Small intestine (tissue), 7 donors: Measurements from ENCODE around the gene SNAP23. TPM values are rescaled to one million over a fixed set of nuclear protein-coding genes. Genes with fewer than 3 reads are reported as not detected.

Source experiments
- DNase-seq, 2 donors: peaks; one replicate each; pipeline versions ENCODE4 v3.0.0 to v3.0.0-alpha.2; 2013
- FAIRE-seq: peaks from 2 replicates; lab custom pipeline; 2012; peaks lifted over from hg19 to GRCh38; lab: Jason Lieb, UNC
- H3K27ac ChIP-seq, 3 donors: one replicate each; pipeline ENCODE4 v1.5.1; 2013; ENCODE audit warnings: low read length in 2 of 3, mild to moderate bottlenecking in 2 of 3, control low read depth in 1 of 3, inconsistent platforms in 1 of 3, low read depth in 1 of 3, moderate library complexity in 1 of 3
- H3K27me3 ChIP-seq, 3 donors: one replicate each; pipeline ENCODE4 v1.6.1; 2013; ENCODE audit warnings: low read length in 3 of 3, inconsistent platforms in 1 of 3; ENCODE audit not compliant: control insufficient read depth in 3 of 3, insufficient read depth in 3 of 3
- H3K36me3 ChIP-seq, 3 donors: one replicate each; pipeline ENCODE4 v1.6.1; 2013; ENCODE audit warnings: low read length in 3 of 3, inconsistent platforms in 1 of 3, low read depth in 1 of 3, mild to moderate bottlenecking in 1 of 3, moderate library complexity in 1 of 3; ENCODE audit not compliant: control insufficient read depth in 3 of 3, insufficient read depth in 2 of 3
- H3K4me1 ChIP-seq, 3 donors: one replicate each; pipeline ENCODE4 v1.6.1; 2013; ENCODE audit warnings: low read length in 2 of 3, inconsistent platforms in 1 of 3, low read depth in 1 of 3, mild to moderate bottlenecking in 1 of 3, moderate library complexity in 1 of 3; ENCODE audit not compliant: control insufficient read depth in 3 of 3, insufficient read depth in 2 of 3
- H3K4me3 ChIP-seq, 3 donors: one replicate each; pipeline ENCODE4 v1.5.1; 2013; ENCODE audit warnings: low read length in 3 of 3, control low read depth in 1 of 3, inconsistent platforms in 1 of 3, low read depth in 1 of 3, mild to moderate bottlenecking in 1 of 3, moderate library complexity in 1 of 3
- H3K9me3 ChIP-seq, 2 donors: one replicate each; pipeline ENCODE4 v1.6.1; 2013; ENCODE audit warnings: low read depth in 1 of 2, low read length in 1 of 2; ENCODE audit not compliant: control insufficient read depth in 2 of 2, insufficient read depth in 1 of 2
- WGBS, 3 donors: extraction: QIAGEN DNeasy Blood & Tissue Kit; methylation state at CpG; one replicate each; pipeline ENCODE4 v1.1.7; 2013; 5-methylcytosine and 5-hydroxymethylcytosine counted together
- polyA plus RNA-seq, 4 donors: library from polyadenylated mRNA; stranded (reverse) in 3 of 4; unstranded in 1 of 4; fragments of 200-250 nt in 3 of 4; fragments of 120-200 nt in 1 of 4; gene quantifications; one replicate each; pipeline versions ENCODE4 v1.2.1 to v1.2.3, GENCODE V29; 2013
- donor health status: healthy with polysubstance abuse.
- donor health status: control.
- donor health status: control.
- donor health status: Bipolar disorder and iron deficiency.
- donor health status: healthy.

The SNAP23 gene
- polyA plus RNA-seq, 4 donors, result 39.6 to 163 (median 113) TPM

GRCh38 chr15:42456971-42457370, 38.5 kb upstream of the SNAP23 start:
- Histone ChIP-seq H3K4me3 (no peak overlapping the region), H3K27me3 (no peaks in the 10 kb centered on the region), H3K27ac (peak overlapping the region in 2 of 3 donors; percentile 50 to 90), H3K9me3 (no peaks in the 10 kb centered on the region), H3K36me3 (peaks cover 0 to 9% (median 4%) of the 10 kb centered on the region in 3 donors), H3K4me1 (peaks cover 0 to 3% (median 0%) of the 10 kb centered on the region in 3 donors)
- FAIRE-seq (no peak), DNase-seq (no peak)
- 50 to 76% (median 75%) methylated on average over 3 of the region's 3 CpGs for WGBS, 3 donors

- peak overlapping the region in 2 of 3 donors; percentile 50 to 90 for H3K27ac ChIP-seq
- no peak overlapping the region for H3K4me3 ChIP-seq
- H3K36me3 ChIP-seq, result peaks cover 0 to 6% (median 4%) of the 10 kb centered on the region in 3 donors
- peaks cover 0 to 3% (median 0%) of the 10 kb centered on the region in 3 donors for H3K4me1 ChIP-seq
- WGBS, 3 donors, result 51 to 89% (median 86%) methylated on average over 7 to 8 of the region's 8 CpGs
- H3K27me3 ChIP-seq, result no peaks in the 10 kb centered on the region
- DNase-seq, result peak in 1 of 2 donors; percentile 48
- no peaks in the 10 kb centered on the region for H3K9me3 ChIP-seq
- no peak for FAIRE-seq
Measured at GRCh38 chr15:42457445-42458442, 37.7 kb upstream of the SNAP23 start.

DNA sequence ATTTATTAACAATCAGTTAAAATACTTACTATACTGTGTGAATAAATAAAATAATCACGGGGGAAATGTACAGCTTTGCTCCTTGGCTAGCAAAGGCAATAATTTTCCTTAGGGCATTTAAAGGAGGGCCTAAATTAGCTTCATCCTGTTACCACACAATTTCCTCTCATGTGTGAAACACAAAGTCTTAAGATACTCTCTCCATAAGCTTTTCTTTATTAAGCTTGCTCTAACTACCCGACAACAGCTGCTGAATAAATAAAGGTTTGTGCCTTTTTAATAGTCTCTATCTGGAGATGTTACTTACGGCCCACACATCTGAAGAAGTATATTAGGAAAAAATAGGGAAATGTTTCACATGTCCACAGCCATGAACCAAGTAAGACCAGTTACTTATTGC, 34.2 kb upstream of the SNAP23 start:
- Histone ChIP-seq H3K27ac (no peak overlapping the region), H3K4me3 (no peak overlapping the region), H3K9me3 (no peaks in the 10 kb centered on the region), H3K4me1 (peaks cover 0 to 3% (median 0%) of the 10 kb centered on the region in 3 donors), H3K36me3 (peaks cover 0 to 13% (median 11%) of the 10 kb centered on the region in 3 donors), H3K27me3 (no peaks in the 10 kb centered on the region)
- FAIRE-seq (no peak), DNase-seq (no peak)
- WGBS, 3 donors, result 62 to 78% (median 75%) methylated on average over 3 of the region's 3 CpGs

DNA sequence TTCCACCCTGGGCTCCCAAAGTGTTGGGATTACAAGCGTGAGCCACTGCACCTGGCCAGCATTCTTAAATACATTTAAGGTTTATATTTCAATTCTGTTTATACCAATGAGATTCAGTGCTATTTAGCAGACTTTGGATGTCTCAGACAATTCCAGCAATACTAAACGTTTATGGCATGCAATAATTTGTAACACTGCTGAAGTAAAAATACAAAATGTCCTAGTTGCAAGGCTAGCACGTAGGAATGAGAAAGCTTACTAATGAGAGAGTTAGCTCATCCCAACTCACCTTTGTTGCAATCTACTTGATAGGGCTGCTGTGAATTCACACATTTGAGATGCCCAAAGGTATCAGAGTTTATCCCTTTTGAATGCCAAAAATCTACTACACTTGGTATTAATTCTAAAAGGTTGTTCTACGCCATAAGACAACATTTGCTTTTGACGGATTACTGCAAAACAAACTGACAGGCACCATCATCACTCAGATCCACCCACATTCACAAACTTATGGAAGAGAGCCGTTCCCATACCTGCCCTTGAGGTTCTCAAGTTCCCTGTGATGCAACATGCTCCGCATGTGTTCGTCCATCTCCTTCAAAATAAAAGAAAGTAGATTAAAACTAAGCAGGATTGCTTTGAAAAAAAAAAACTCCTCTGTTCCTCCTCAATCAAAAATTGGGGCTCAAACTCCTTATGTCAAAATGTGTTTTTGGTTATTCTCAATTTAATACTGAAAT, 29.7 kb upstream of the SNAP23 start:
- Histone ChIP-seq H3K36me3 (peaks cover 0 to 24% (median 12%) of the 10 kb centered on the region in 3 donors), H3K9me3 (no peaks in the 10 kb centered on the region), H3K27ac (no peak overlapping the region), H3K4me3 (no peak overlapping the region), H3K4me1 (no peaks in the 10 kb centered on the region), H3K27me3 (no peaks in the 10 kb centered on the region)
- FAIRE-seq (no peak), DNase-seq (peak in 1 of 2 donors; percentile 40)
- WGBS, 3 donors, result 72 to 79% (median 78%) methylated on average over 8 of the region's 8 CpGs

- FAIRE-seq (no peak), DNase-seq (no peak)
- peaks cover 0 to 17% (median 1%) of the 10 kb centered on the region in 3 donors for H3K36me3 ChIP-seq
- no peaks in the 10 kb centered on the region for H3K9me3 ChIP-seq
- H3K4me1 ChIP-seq, result peaks cover 0 to 4% (median 0%) of the 10 kb centered on the region in 3 donors
- no peak overlapping the region for H3K4me3 ChIP-seq
- WGBS, 3 donors, result 60 to 78% (median 73%) methylated on average over 3 of the region's 3 CpGs
- no peak overlapping the region for H3K27ac ChIP-seq
- no peaks in the 10 kb centered on the region for H3K27me3 ChIP-seq
Measured at GRCh38 chr15:42471002-42471401, 24.4 kb upstream of the SNAP23 start.

- 70 to 80% (median 74%) methylated on average over 2 of the region's 2 CpGs for WGBS, 3 donors
- no peak for DNase-seq
- no peak overlapping the region for H3K4me3 ChIP-seq
- peaks cover 0 to 7% (median 0%) of the 10 kb centered on the region in 3 donors for H3K36me3 ChIP-seq
- no peaks in the 10 kb centered on the region for H3K27me3 ChIP-seq
- no peaks in the 10 kb centered on the region for H3K9me3 ChIP-seq
- H3K4me1 ChIP-seq, result peaks cover 0 to 4% (median 0%) of the 10 kb centered on the region in 3 donors
- no peak overlapping the region for H3K27ac ChIP-seq
- FAIRE-seq, result no peak
Measured at GRCh38 chr15:42474827-42475226, 20.6 kb upstream of the SNAP23 start.

DNA sequence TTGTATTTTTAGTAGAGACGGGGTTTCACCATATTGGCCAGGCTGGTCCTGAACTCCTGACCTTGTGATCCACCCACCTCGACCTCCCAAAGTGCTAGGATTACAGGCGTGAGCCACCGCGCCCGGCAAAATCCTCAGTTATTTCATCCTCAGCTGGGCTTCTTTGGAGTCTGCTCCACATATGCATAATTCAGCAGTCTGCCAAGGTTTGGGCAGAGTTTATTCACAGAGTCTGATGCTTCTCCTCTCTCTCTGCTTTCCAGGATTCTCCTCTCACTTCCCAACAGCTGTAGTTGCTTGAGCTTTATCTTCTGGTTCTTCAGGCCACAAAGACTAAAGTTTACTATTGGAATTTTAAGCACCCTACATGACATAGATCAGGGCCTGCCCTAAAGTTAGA, 12.7 kb upstream of the SNAP23 start:
- H3K36me3 ChIP-seq, result peaks cover 0 to 7% (median 0%) of the 10 kb centered on the region in 3 donors
- H3K9me3 ChIP-seq, result peaks cover 0 to 5% of the 10 kb centered on the region in 2 donors
- WGBS, 3 donors, result 93 to 99% (median 98%) methylated on average over 6 of the region's 6 CpGs
- FAIRE-seq, result no peak
- no peak for DNase-seq
- no peak overlapping the region for H3K4me3 ChIP-seq
- no peaks in the 10 kb centered on the region for H3K27me3 ChIP-seq
- H3K4me1 ChIP-seq, result no peaks in the 10 kb centered on the region
- H3K27ac ChIP-seq, result no peak overlapping the region

- 96 to 100% (median 100%) methylated on average over 1 of the region's 1 CpG for WGBS, 3 donors
- Histone ChIP-seq H3K27me3 (no peaks in the 10 kb centered on the region), H3K4me3 (no peak overlapping the region), H3K27ac (no peak overlapping the region), H3K4me1 (no peaks in the 10 kb centered on the region), H3K9me3 (peaks cover 0 to 5% of the 10 kb centered on the region in 2 donors), H3K36me3 (peaks cover 0 to 7% (median 0%) of the 10 kb centered on the region in 3 donors)
- FAIRE-seq, result no peak
- no peak for DNase-seq
Measured at GRCh38 chr15:42483677-42484076, 11.8 kb upstream of the SNAP23 start.
